Activated CD4-positive, alpha-beta T cell treated with anti-CD3 and anti-CD28 coated beads, Interleukin-2, Interleukin-4, amounts not matched to agents 100 ng/mL and 50 ng/mL, durations not matched to agents 16 hours and 8 hours (primary cell): ENCODE data around the gene PRPSAP1.
"Not testable (repeated sequence)": the region's sequence is repeated elsewhere in the genome, so short reads cannot be mapped to it uniquely, and the experiment has no call there.

Experiments used
- DNase-seq: peaks from one replicate; pipeline ENCODE4 v3.0.0-alpha.2; 2020; ENCODE audit warnings: low spot score

PRPSAP1 gene

GRCh38 chr17:76359776-76360175 is 6.1 kb upstream of the PRPSAP1 start:
- DNase-seq = not testable (repeated sequence)

GRCh38 chr17:76359375-76359774 is 5.7 kb upstream of the PRPSAP1 start:
- no peak for DNase-seq

GRCh38 chr17:76357597-76358158 is 4.0 kb upstream of the PRPSAP1 start:
- no peak for DNase-seq

- DNase-seq = no peak
Observed at GRCh38 chr17:76356803-76357456, 3.2 kb upstream of the PRPSAP1 start.

- peak; percentile 27 for DNase-seq
Observed at GRCh38 chr17:76354747-76355310, 1.1 kb upstream of the PRPSAP1 start.

GRCh38 chr17:76354317-76354729 is 607 bp upstream of the PRPSAP1 start:
- no peak for DNase-seq

GRCh38 chr17:76353004-76353598 is 615 bp downstream of the PRPSAP1 start:
- DNase-seq = no peak

GRCh38 chr17:76351526-76352071 is 2.1 kb downstream of the PRPSAP1 start:
- DNase-seq = no peak

GRCh38 chr17:76350463-76350862 is 3.3 kb downstream of the PRPSAP1 start:
- DNase-seq = no peak

GRCh38 chr17:76346936-76347335 is 6.8 kb downstream of the PRPSAP1 start:
- not testable (repeated sequence) for DNase-seq

GRCh38 chr17:76345377-76345974 is 8.2 kb downstream of the PRPSAP1 start:
- DNase-seq = no peak

- no peak for DNase-seq
Observed at GRCh38 chr17:76343106-76343505, 10.6 kb downstream of the PRPSAP1 start.

GRCh38 chr17:76341301-76341700 is 12.4 kb downstream of the PRPSAP1 start:
- no peak for DNase-seq

- no peak for DNase-seq
Observed at GRCh38 chr17:76337413-76337777, 16.3 kb downstream of the PRPSAP1 start.

- no peak for DNase-seq
Observed at GRCh38 chr17:76336756-76337412, 16.8 kb downstream of the PRPSAP1 start.

- no peak for DNase-seq
Observed at GRCh38 chr17:76335716-76336381, 17.9 kb downstream of the PRPSAP1 start.

- DNase-seq = no peak
Observed at GRCh38 chr17:76333673-76334505, 19.8 kb downstream of the PRPSAP1 start.

- DNase-seq = no peak
Observed at GRCh38 chr17:76331083-76331482, 22.6 kb downstream of the PRPSAP1 start.

- no peak for DNase-seq
Observed at GRCh38 chr17:76329664-76330063, 24.1 kb downstream of the PRPSAP1 start.

GRCh38 chr17:76327696-76328095 is 26.0 kb downstream of the PRPSAP1 start:
- no peak for DNase-seq

- DNase-seq = no peak
Observed at GRCh38 chr17:76326306-76326705, 27.4 kb downstream of the PRPSAP1 start.
